SK-MEL-5 (cell line): ENCODE results near the gene PSMB2. TPM values are rescaled to one million over a fixed set of nuclear protein-coding genes. Genes with fewer than 3 reads are reported as not detected.
A peak's percentile ranks its signal among the peaks of the same experiment; 100 is the strongest.

Experiments
- DNase-seq: peaks from one replicate; pipeline ENCODE4 v3.0.0-alpha.2; 2016; ENCODE audit warnings: low read depth, low spot score
- in situ Hi-C: cut with HindIII; loops from 2 replicates; pipeline ENCODE4 v1.10.0; 2016; ENCODE audit warnings: low sequenced_read_pairs, high pct_unique_total_duplicates, low pct_unique_long_range_greater_than_20kb
- total RNA-seq: library from RNA; depleted of rRNA; stranded (reverse); fragments of >200 nt; shearing (Covaris generic); gene quantifications from 2 replicates; pipeline ENCODE4 v1.2.3, GENCODE V29; 2014

PSMB2 gene
- total RNA-seq, 1 experiment from 2014 or later = 28.3 TPM

DNA sequence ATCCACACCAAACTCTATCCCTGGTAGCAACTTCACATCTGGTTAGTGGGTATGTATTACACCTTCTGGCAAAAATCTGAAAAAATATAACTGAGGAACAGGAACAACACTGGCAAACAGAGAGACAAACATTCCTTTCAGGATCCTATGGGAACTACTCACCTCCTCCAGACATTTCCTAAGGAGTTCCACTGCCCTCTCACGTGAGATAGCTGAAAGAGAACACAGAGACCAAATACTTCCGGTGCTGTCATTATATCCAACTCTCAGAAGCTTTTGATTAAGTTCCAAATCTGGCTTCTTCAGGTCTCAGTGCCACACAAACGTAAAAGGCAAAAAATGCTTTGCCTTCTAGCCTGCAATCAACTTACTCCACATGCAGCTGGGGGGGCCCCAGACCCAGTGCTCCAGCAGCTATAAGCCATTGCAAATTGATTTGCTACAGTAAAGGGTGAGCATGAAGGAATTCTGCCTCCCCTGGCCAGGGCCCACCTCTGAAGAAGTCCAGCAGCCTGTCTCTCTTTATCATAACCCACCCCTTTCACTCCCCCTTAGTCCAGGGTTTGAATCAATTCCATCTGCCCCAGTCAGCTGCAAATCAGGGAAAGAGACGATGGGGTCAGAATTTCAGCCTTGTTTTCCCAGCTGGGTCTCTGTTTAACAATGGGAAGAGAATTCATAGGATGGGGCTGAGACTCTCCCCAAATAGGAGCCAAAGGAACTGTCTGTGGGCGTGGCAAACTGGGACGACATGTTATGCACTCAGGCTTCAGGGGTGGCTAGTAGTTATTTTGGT lies 36.1 kb downstream of the PSMB2 start:
- peak; percentile 61 for DNase-seq
- in situ Hi-C loops = no loop called here

DNA sequence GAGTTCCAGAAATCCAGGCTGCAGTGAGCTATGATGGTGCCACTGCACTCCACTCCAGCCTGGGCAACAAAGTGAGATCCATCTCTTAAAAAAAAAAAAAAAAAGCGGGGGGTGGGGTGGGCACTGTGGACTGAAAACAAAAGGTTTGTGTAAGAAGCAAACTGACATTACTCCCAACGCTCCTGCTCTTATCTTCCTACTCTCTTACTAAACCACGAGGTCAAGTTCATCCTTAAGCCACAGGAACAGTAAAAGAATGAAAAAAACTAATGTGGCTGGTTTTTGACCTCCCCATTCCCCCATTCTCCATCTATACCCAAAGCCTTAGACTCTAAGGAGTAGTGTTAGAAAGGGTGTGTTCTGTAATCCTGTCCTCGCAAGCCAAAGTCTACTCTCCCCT lies 37.4 kb downstream of the PSMB2 start:
- DNase-seq = peak; percentile 10

DNA sequence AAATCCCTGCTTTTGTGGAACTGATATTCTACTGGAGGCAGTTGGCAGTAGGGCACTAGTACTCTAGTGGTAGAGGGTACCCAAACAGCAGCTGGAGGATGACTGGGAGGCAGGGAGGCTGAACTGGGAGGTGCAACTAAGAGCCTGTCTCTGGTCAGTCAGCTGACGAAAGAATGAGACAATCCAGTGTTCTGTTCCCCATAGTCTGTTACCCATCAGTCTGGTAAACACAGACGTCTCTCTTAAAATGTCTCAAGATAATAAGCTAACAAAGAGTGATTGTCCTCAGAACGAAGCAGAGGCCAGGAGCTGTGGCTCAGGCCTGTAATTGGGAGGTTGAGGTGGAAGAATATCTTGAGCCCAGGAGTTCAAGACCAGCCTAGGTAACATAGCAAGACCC lies 37.9 kb downstream of the PSMB2 start:
- in situ Hi-C loops = no loop called here
- DNase-seq = peak; percentile 95

More for the DNA sequence above, 37.4 kb downstream of the PSMB2 start:
- in situ Hi-C loops = no loop called here

DNA sequence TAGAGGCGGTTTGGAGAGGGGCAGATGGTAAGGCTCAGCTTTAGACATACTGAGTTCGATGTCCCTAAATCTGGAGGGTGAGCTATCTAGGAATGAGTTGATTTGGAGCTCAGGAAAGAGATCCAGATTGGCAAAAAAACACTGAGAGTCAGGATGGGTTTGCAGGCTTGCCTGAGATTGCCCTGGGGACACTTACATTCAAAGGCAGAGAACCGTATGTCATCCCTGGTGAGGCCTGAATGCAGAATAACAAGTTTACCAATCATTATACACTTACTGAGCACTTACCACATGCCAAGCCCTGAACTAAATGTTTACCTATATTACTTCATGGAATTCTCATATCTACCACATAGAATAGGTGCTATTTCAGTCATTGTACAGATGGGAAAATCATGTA lies 40.7 kb downstream of the PSMB2 start:
- DNase-seq = no peak
- in situ Hi-C loops = no loop called here

DNA sequence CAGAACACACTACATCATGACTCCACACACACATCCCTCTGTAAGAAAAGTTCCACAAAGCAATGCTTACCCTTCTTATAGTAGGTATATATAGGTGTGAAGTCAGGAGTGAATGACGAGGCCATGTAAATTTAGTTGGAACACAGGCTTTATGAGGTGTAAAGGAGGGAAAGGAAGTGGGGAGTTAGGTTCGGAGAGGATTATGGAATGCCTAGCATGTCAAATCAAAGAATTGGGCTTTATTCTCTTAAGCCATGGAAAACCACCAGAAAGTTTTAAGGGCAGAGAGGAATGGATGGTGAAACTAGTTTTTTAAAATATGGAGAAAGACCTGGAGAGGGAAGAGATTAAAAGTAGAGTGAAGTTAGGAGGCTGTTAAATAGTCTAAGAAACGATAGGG lies 41.9 kb downstream of the PSMB2 start:
- in situ Hi-C loops = no loop called here

DNA sequence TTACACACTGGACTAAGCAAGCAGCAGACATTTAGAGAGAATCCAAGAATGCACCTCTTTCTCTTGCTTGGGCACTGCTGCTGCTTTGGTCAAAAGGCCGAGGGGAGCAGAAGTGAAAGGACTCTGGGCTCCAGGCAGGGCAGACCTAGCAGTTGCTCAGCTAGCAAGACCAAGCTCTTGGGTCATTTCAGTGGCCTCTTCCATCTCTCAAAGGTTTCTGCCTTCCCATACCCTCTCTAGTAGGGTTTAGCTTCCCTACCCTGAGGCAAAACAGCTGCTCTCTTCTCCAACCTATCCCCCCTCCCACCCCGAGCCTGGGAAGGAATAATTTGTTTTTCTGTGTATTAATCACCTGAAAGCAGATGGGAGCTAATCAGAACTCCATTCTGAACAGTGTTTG lies 42.4 kb downstream of the PSMB2 start:
- DNase-seq = peak; percentile 67
- in situ Hi-C loops = no loop called here

More for the DNA sequence above, 41.9 kb downstream of the PSMB2 start:
- DNase-seq = peak; percentile 48

DNA sequence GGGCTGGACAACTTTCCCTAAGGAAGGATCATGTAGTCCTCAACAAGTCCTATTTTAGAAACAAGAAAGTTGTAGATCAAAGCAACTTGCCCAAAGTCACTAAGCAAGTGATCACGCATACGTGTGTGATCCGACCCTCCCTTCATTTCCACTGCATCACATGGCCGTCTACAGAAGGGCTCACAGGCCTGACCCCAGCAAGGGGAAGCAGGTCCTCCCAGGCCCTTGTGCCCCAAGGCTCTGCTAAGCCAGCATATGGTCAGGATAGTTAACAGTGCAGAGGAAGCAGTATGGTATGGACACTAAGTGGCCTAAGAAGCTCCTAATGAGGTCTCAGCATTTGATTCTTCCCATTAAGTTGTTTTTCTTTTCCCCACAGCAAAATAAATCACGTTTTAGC lies 43.5 kb downstream of the PSMB2 start:
- in situ Hi-C loops = no loop called here

DNA sequence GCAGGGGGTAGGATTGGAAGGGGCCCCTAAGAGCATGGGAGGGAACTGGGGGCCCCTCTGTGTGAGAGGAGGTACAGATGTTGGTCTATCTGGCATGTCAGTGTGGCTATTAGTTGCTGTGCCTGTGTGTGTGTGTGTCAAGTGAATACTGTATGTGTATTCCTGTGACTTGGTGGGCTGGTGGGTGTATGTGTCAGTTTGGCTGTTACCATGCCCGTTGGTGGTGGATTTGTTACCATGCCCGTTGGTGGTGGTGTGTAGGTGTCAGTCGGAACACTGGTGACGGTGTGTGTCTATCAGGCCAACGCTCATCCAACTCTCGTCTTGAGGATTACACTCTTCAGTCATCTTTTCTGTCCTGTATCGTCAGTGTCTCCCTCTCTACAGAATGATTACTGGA lies 45.6 kb downstream of the PSMB2 start:
- in situ Hi-C loops = no loop called here
- DNase-seq = no peak

More for the DNA sequence above, 43.5 kb downstream of the PSMB2 start:
- no peak for DNase-seq

DNA sequence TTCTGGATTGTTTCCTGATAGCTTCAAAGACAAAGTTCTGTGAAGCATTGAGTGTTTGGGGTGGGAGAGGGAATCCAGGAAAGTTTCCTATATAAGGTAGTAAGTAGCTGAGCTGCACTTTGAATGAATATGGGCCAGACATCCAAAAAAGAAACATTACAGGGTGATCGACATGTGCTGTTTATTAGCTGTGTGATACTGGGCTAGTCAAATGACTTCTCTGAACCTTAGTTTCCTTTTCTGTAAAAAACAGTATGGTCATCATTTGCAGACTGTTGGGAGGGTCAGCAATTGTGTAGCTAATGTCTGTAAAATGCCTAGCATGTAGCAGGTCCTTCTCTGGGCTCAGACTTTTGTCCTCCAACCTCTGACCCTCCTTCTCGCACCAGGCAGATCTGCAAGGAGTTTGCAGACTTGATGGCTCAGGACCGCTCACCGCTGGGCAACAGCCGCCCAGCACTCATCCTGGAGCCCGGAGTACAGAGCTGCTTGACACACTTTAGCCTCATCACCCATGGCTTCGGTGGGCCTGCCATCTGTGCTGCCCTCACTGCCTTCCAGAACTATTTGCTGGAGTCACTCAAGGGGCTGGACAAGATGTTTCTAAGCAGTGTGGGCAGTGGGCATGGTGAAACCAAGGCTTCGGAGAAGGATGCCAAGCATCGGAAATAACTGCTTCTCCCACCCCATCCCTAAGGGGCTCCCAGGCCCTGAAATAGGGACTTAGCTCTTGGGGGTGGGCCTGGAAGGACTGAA lies 47.1 kb downstream of the PSMB2 start:
- no peak for DNase-seq
- in situ Hi-C loops = no loop called here

DNA sequence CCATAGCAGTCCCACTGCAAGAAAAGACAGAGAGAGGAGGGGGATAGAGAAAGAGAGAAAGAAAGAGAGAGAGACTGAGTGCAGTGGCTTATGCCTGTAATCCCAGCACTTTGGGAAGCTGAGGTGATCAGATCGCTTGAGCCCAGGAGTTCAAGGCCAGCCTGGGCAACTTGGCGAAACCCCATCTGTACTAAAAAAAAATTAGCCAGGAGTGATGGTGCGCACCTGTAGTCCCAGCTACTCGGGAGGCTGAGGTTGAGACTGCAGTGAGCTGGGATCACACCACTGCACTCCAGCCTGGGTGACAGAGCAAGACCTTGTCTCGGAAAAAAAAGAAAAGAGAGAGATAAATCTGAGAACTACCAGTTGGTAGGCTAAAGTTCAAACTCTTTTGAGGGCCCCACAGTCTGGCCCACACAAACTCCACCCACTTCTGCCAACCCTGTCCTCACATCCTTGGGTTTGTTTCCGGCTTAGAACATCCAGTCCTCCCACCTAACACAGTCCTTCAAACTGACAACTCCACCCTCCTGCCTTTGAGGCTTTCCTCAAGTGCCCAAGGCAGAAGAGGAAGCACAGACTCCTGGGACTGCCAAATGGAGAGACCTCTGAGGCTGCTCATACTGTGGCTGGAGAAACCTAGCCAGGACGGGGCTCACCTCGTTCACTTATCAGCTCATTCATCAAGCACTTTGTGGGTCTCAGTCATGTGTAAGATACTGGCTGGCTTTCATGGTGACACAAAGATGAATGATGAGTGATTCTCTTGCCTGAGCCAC lies 48.1 kb downstream of the PSMB2 start:
- in situ Hi-C loops = no loop called here

DNA sequence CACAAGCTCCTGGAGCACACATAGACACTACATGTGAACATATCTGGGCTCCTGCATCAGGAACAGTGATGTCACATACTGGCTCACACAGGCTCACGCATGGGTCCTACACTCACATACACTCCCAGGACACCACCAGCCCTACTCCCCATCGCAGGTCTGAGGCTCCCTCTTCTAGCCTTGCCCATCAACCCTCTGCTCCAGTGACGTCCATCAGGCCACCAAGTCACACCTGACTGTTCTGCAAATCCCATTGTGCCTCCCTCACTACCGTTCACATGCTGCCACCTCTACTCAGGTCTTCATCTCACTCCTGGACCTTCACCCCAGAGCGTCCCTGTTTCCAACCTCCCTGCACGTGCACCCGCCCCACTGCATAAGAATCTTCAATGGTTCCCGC lies 50.1 kb downstream of the PSMB2 start:
- in situ Hi-C loops = no loop called here
- no peak for DNase-seq

More for the DNA sequence above, 48.1 kb downstream of the PSMB2 start:
- DNase-seq = no peak

DNA sequence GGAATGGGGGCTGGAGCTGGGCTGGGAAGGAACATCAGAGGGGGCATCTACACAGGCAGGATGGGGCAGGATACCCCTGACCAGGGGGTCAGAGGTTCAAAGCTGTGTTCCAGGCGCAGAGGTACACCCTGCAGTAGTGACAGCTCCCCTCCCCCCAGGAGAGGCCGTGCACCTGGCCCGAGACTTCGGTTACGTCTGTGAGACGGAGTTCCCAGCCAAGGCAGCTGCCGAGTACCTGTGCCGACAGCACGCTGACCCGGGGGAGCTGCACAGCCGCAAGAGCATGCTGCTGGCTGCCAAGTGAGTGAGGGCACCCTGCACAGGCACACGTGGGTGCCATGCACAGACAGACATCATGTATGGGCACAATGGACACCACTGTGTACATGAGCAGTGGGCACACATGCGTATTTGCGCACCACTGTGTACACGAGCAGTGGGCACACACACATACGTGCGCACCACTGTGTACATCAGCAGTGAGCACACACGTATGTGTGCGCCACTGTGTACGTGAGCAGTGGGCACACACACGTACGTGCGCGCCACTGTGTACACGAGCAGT lies 50.8 kb downstream of the PSMB2 start:
- DNase-seq = no peak
- in situ Hi-C loops = no loop called here

DNA sequence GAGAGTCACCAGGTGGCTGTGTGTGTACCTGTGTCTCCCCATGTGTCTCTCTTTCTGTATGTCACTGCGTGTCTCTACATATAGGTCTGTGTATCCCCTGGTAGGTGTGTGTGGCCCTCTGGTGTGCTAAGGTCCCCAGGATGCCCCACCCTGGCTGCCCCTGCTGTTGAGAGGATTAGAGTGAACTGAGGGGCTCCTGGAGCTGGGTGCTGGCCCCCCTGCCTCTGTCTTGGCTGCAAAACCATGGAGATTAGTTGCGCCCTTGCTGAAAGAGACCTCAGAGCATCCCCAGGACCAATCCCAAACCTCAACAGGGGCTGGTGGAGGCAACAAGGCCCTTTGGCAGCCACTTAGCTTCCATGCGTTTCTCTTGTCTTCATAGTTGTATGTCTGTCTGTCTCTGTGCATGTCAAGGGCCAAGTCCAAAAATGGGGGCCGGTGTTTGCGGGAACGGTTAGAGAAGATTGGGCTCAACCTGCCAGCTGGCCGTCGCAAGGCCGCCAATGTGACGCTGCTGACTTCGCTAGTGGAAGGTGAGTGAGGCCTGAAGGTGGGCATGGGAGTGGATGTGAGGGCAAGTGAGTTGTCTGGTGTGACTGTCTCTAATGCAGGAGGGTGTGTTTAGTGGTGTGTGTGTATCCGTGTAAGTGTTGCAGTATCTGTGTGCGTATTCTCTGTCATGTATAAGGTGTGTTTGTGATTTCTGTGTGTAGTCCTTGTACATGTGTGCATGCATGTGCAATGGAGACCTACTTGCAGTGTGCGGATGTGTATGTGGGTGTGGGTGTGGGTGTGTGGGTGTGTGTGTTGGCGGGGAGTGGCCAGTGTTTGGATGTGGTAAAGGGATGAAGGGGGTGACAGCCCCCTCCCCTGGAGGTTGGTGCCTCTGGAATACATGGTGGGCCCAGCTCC lies 51.6 kb downstream of the PSMB2 start:
- DNase-seq = no peak
- in situ Hi-C loops = no loop called here

DNA sequence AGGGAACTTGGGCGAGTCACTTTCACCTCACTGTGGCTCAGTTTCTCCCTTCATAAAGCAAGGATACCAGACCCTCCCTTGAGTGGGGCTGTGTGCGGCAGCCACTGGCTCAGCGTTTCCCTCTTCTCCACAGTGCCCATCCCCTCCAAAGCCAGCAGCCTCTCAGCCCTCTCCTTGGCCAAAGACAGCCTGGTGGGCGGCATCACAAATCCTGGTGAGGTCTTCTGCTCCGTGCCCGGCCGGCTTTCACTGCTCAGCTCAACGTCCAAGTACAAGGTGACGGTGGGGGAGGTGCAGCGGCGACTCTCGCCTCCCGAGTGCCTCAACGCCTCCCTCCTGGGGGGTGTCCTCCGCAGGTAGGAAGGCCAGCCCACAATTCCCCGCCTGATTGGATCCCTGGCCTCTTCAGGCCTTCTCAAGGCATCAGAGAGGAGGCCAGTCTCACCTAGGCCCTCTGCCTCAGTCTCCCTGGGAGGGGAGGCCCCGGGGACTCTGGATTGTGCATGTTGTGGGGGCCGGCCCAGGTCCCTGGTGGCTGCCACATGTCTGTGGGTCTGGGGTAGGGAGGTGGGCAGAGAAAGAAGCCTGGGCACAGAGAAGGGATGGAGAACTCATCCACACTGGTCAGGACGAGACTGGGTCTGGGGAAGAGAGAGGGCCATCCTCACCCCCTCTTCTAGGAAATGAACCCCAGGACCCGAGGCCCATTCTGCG lies 53.0 kb downstream of the PSMB2 start:
- in situ Hi-C loops = no loop called here
- DNase-seq = no peak

DNA sequence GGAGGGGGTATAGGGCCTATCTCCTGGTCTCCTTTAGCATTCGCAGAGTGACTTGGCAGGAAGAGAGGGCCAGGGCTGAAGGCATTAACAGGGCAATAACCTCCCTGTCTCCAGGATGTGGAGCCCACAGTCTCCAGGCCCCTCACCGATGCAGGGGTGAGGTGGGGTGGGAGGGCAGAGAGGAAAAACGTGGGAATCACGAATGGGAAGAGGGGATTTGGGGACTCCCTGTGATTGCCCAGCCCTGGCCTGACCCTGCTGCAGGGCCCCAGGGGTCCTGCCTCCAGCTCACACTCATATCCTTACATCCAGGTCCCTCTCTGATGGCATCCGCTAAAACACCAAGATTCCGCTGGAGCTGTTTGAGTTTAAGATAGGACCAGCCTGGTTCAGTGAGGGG lies 53.6 kb downstream of the PSMB2 start:
- in situ Hi-C loops = no loop called here
- DNase-seq = no peak

DNA sequence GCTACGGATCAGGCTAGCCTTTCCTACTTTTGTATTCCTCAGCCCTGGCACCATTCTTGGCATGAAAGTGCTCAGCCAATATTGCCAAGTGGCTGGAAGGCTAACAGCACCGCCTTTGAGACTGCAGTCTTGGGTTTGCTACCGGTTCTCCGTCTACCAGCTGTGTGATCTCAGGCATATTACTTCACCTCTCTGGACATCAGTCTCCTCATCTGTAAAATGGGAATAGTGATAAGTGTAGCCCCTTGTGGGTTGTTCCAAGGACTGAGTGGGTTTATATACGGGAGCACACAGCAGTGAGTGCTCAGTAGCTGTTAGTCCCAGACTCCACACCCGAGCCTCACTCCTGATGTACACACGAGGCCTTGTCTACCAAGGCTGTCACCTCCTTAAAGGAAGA lies 54.5 kb downstream of the PSMB2 start:
- no peak for DNase-seq

More for the DNA sequence above, 54.5 kb downstream of the PSMB2 start:
- in situ Hi-C loops = no loop called here
